ENCODE results near the gene INHBA. TPM values are rescaled to one million over a fixed set of nuclear protein-coding genes. Genes with fewer than 3 reads are reported as not detected.

INHBA gene
- total RNA-seq, 1 donor from 2014 or later = 103 TPM

DNA sequence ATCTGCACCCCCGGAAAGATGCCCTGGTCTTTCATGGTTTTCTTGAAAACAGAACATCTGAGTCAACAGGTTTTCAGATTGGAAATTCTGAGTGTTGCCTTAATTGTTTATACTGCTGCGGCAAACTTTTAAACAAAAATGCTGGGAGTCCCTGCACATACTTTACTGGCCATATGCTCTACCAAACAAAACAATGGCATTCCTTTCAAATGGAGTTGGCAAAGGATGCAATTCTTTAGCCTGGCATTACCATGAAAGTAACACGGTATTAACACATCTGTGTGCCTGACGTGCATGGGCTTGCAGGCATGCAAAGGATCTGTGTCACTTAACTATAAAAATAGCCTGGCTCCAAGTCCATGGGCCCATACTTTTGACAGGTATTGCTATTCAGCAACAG, 4.2 kb downstream of the INHBA start:
- peak overlapping the region; percentile 99 for H3K4me3 Mint-ChIP-seq (ENCODE audit: unreplicated experiment)
- Histone ChIP-seq H3K9ac (ENCODE audit: low read length) (peak overlapping the region; percentile 98), H3K79me2 (ENCODE audit: insufficient read depth, low read length) (peaks cover 96% of the 10 kb centered on the region), H3K4me2 (ENCODE audit: low read length) (peak overlapping the region; percentile 94), H3K27ac (ENCODE audit: low read depth, low read length) (peak overlapping the region; percentile 91), H3K9me3 (ENCODE audit: insufficient read depth, low read depth, low read length) (no peaks in the 10 kb centered on the region), H3K4me1 (ENCODE audit: insufficient read depth, low read length) (peaks cover 29% of the 10 kb centered on the region), H2AFZ (ENCODE audit: low read depth, low read length) (no peak overlapping the region), H3K27me3 (ENCODE audit: insufficient read depth, low read length) (no peaks in the 10 kb centered on the region), H3K4me3 (ENCODE audit: insufficient read depth, low read depth, low read length) (peak overlapping the region; percentile 91), H4K20me1 (ENCODE audit: insufficient read depth, low read length) (peaks cover 65% of the 10 kb centered on the region), H3K36me3 (ENCODE audit: insufficient read depth, low read length) (peaks cover 33% of the 10 kb centered on the region)
- H3K27ac Mint-ChIP-seq (ENCODE audit: unreplicated experiment) = peak overlapping the region; percentile 21
- no peaks in the 10 kb centered on the region for H3K27me3 Mint-ChIP-seq (ENCODE audit: low read depth, unreplicated experiment)
- H3K36me3 Mint-ChIP-seq (ENCODE audit: low read depth, unreplicated experiment) = peaks cover 16% of the 10 kb centered on the region
- H3K9me3 Mint-ChIP-seq (ENCODE audit: unreplicated experiment) = no peaks in the 10 kb centered on the region
- DNase-seq (ENCODE audit: low read depth) (peak; percentile 73), FAIRE-seq (peak; percentile 62)
- peaks cover 35% of the 10 kb centered on the region for H3K4me1 Mint-ChIP-seq (ENCODE audit: low read depth, unreplicated experiment)
- TF ChIP-seq, protein P1, sequence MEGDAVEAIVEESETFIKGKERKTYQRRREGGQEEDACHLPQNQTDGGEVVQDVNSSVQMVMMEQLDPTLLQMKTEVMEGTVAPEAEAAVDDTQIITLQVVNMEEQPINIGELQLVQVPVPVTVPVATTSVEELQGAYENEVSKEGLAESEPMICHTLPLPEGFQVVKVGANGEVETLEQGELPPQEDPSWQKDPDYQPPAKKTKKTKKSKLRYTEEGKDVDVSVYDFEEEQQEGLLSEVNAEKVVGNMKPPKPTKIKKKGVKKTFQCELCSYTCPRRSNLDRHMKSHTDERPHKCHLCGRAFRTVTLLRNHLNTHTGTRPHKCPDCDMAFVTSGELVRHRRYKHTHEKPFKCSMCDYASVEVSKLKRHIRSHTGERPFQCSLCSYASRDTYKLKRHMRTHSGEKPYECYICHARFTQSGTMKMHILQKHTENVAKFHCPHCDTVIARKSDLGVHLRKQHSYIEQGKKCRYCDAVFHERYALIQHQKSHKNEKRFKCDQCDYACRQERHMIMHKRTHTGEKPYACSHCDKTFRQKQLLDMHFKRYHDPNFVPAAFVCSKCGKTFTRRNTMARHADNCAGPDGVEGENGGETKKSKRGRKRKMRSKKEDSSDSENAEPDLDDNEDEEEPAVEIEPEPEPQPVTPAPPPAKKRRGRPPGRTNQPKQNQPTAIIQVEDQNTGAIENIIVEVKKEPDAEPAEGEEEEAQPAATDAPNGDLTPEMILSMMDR (IDR thresholded peaks at IDR 0.05; ENCODE audit: insufficient read depth, low read depth, low read length) = no peak
- no peak for TF ChIP-seq EZH2 (IDR thresholded peaks at IDR 0.05; ENCODE audit: insufficient read depth, low read length)

DNA sequence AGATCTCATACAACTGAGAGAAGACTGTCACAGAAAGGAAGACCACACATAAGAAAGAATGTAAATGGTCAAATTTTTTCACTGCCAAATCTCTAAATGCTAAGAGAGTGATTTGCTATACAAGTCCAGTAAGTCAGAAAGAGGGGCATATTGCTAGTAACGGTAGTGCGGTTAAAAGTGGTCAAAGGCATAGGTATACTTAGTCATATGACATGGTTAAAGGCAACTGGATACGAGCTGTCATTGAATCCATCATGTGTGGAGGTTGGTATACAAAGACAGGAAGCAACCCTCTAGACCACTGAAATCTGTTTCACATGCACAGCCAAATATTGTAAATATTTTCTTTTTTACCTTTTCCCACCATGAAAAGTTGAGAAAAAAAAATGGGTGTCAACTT, 4.8 kb downstream of the INHBA start:
- Mint-ChIP-seq H3K4me3 (ENCODE audit: unreplicated experiment) (peak overlapping the region; percentile 99), H3K27me3 (ENCODE audit: low read depth, unreplicated experiment) (no peaks in the 10 kb centered on the region), H3K36me3 (ENCODE audit: low read depth, unreplicated experiment) (peaks cover 18% of the 10 kb centered on the region), H3K27ac (ENCODE audit: unreplicated experiment) (peak overlapping the region; percentile 67), H3K9me3 (ENCODE audit: unreplicated experiment) (no peaks in the 10 kb centered on the region), H3K4me1 (ENCODE audit: low read depth, unreplicated experiment) (peaks cover 41% of the 10 kb centered on the region)
- H3K27me3 ChIP-seq (ENCODE audit: insufficient read depth, low read length) = no peaks in the 10 kb centered on the region
- no peaks in the 10 kb centered on the region for H3K9me3 ChIP-seq (ENCODE audit: insufficient read depth, low read depth, low read length)
- H3K36me3 ChIP-seq (ENCODE audit: insufficient read depth, low read length) = peaks cover 39% of the 10 kb centered on the region
- no peak for TF ChIP-seq EZH2 (IDR thresholded peaks at IDR 0.05; ENCODE audit: insufficient read depth, low read length)
- TF ChIP-seq, protein P1 (IDR thresholded peaks at IDR 0.05; ENCODE audit: insufficient read depth, low read depth, low read length) = no peak
- H2AFZ ChIP-seq (ENCODE audit: low read depth, low read length) = no peak overlapping the region
- H3K9ac ChIP-seq (ENCODE audit: low read length) = peak overlapping the region; percentile 98
- peaks cover 31% of the 10 kb centered on the region for H3K4me1 ChIP-seq (ENCODE audit: insufficient read depth, low read length)
- H3K4me2 ChIP-seq (ENCODE audit: low read length) = peak overlapping the region; percentile 94
- H4K20me1 ChIP-seq (ENCODE audit: insufficient read depth, low read length) = peaks cover 71% of the 10 kb centered on the region
- FAIRE-seq (peak; percentile 9), DNase-seq (ENCODE audit: low read depth) (no peak)
- H3K27ac ChIP-seq (ENCODE audit: low read depth, low read length) = peak overlapping the region; percentile 91
- peak overlapping the region; percentile 91 for H3K4me3 ChIP-seq (ENCODE audit: insufficient read depth, low read depth, low read length)
- H3K79me2 ChIP-seq (ENCODE audit: insufficient read depth, low read length) = peaks cover 99% of the 10 kb centered on the region

- Histone ChIP-seq H3K27me3 (ENCODE audit: insufficient read depth, low read length) (no peaks in the 10 kb centered on the region), H2AFZ (ENCODE audit: low read depth, low read length) (no peak overlapping the region), H3K4me2 (ENCODE audit: low read length) (peak overlapping the region; percentile 94), H3K9ac (ENCODE audit: low read length) (peak overlapping the region; percentile 98), H3K79me2 (ENCODE audit: insufficient read depth, low read length) (peaks cover 100% of the 10 kb centered on the region), H3K4me3 (ENCODE audit: insufficient read depth, low read depth, low read length) (peak overlapping the region; percentile 91), H3K9me3 (ENCODE audit: insufficient read depth, low read depth, low read length) (no peaks in the 10 kb centered on the region), H4K20me1 (ENCODE audit: insufficient read depth, low read length) (peaks cover 82% of the 10 kb centered on the region), H3K36me3 (ENCODE audit: insufficient read depth, low read length) (peaks cover 56% of the 10 kb centered on the region), H3K4me1 (ENCODE audit: insufficient read depth, low read length) (peaks cover 35% of the 10 kb centered on the region), H3K27ac (ENCODE audit: low read depth, low read length) (peak overlapping the region; percentile 91)
- Mint-ChIP-seq H3K9me3 (ENCODE audit: unreplicated experiment) (no peaks in the 10 kb centered on the region), H3K4me3 (ENCODE audit: unreplicated experiment) (peak overlapping the region; percentile 99), H3K27ac (ENCODE audit: unreplicated experiment) (peak overlapping the region; percentile 74), H3K27me3 (ENCODE audit: low read depth, unreplicated experiment) (no peaks in the 10 kb centered on the region), H3K4me1 (ENCODE audit: low read depth, unreplicated experiment) (peaks cover 56% of the 10 kb centered on the region), H3K36me3 (ENCODE audit: low read depth, unreplicated experiment) (peaks cover 26% of the 10 kb centered on the region)
- DNase-seq (ENCODE audit: low read depth) (no peak), FAIRE-seq (no peak)
- TF ChIP-seq, protein P1 (IDR thresholded peaks at IDR 0.05; ENCODE audit: insufficient read depth, low read depth, low read length) = peak; percentile 74
- no peak for TF ChIP-seq EZH2 (IDR thresholded peaks at IDR 0.05; ENCODE audit: insufficient read depth, low read length)
Observed at GRCh38 chr7:41696323-41696916, 6.5 kb downstream of the INHBA start.
